PC-3 (cell line): ENCODE measurements around the gene AFF3. TPM values are rescaled to one million over a fixed set of nuclear protein-coding genes. Genes with fewer than 3 reads are reported as not detected.

Source experiments
- ATAC-seq: fragments of 200-7000 bp; cut with Tn5 transposase; 2 replicates; pipeline ENCODE4 v1.9.1; 2020; ENCODE audit warnings: mild to moderate bottlenecking, moderate library complexity
- BruUV-seq: library from RNA; stranded (reverse); fragments of 400-500 nt; replicated peaks from 2 replicates; lab custom pipeline; 2021; lab: Mats Ljungman, UMichigan
- CTCF ChIA-PET: fragments of 300-600 bp; sonication (Branson Sonifier 250); formaldehyde crosslinking; loops from one replicate; lab custom pipeline; 2022; ENCODE audit warnings: antibody characterized with exemption; lab: Charles Lee
- POLR2A ChIA-PET: fragments of 300-600 bp; sonication (Branson Sonifier 250); formaldehyde crosslinking; loops from one replicate; lab custom pipeline; 2022; ENCODE audit warnings: antibody characterized with exemption; ENCODE audit not compliant: unreplicated experiment; lab: Charles Lee
- DNase-seq: peaks from one replicate; pipeline ENCODE4 v3.0.0-alpha.2; 2015
- H2AFZ ChIP-seq: fragments of 300-600 bp; sonication (generic); 2 replicates; pipeline ENCODE4 v1.6.0; 2016; ENCODE audit warnings: antibody characterized with exemption, low read length
- H3F3A ChIP-seq: fragments of 300-600 bp; sonication (generic); one replicate; pipeline ENCODE4 v1.6.0; 2017; ENCODE audit warnings: antibody characterized with exemption, low read length, control low read depth, mild to moderate bottlenecking; ENCODE audit not compliant: unreplicated experiment
- H3K27ac ChIP-seq: fragments of 300-600 bp; sonication (generic); 2 replicates; pipeline ENCODE4 v1.5.1; 2016; ENCODE audit warnings: mild to moderate bottlenecking, low read length
- H3K27me3 ChIP-seq: fragments of 300-600 bp; sonication (generic); 2 replicates; pipeline ENCODE4 v1.6.1; 2016; ENCODE audit warnings: low read length, mixed read lengths
- H3K36me3 ChIP-seq: fragments of 300-600 bp; sonication (generic); 2 replicates; pipeline ENCODE4 v1.6.1; 2016; ENCODE audit warnings: low read depth, mixed run types, low read length, mixed read lengths
- H3K4me1 ChIP-seq: fragments of 300-600 bp; sonication (generic); 2 replicates; pipeline ENCODE4 v1.5.1; 2016; ENCODE audit warnings: low read length; ENCODE audit not compliant: insufficient read depth
- H3K4me2 ChIP-seq: fragments of 300-600 bp; sonication (generic); 2 replicates; pipeline ENCODE4 v1.6.0; 2016; ENCODE audit warnings: low read length
- H3K4me3 ChIP-seq: fragments of 300-600 bp; sonication (generic); 2 replicates; pipeline ENCODE4 v1.5.1; 2016; ENCODE audit warnings: mild to moderate bottlenecking, low read length, mixed read lengths
- H3K79me2 ChIP-seq: fragments of 300-600 bp; sonication (generic); 2 replicates; pipeline ENCODE4 v1.6.1; 2017; ENCODE audit warnings: low read length, mixed read lengths
- H3K9ac ChIP-seq: fragments of 300-600 bp; sonication (generic); 2 replicates; pipeline ENCODE4 v1.6.0; 2016; ENCODE audit warnings: mild to moderate bottlenecking, low read length
- H3K9me2 ChIP-seq: fragments of 300-600 bp; sonication (generic); replicated peaks from 2 replicates; pipeline ENCODE4 v1.6.1; 2016; ENCODE audit warnings: mixed run types, low read length, mixed read lengths
- H3K9me3 ChIP-seq: fragments of 300-600 bp; sonication (generic); 2 replicates; pipeline ENCODE4 v1.6.1; 2016; ENCODE audit warnings: low read length, mixed read lengths
- H4K20me1 ChIP-seq: fragments of 300-600 bp; sonication (generic); 2 replicates; pipeline ENCODE4 v1.6.1; 2016; ENCODE audit warnings: low read length, mixed read lengths
- CTCF ChIP-seq: fragments of 300-600 bp; sonication (generic); conservative IDR thresholded peaks from 2 replicates; pipeline ENCODE4 v1.5.1; 2017; ENCODE audit warnings: antibody characterized with exemption, low read depth, mild to moderate bottlenecking, low read length
- EZH2 ChIP-seq: fragments of 300-600 bp; sonication (generic); IDR thresholded peaks from one replicate; pipeline ENCODE4 v1.6.1; 2017; ENCODE audit warnings: antibody characterized with exemption, mild to moderate bottlenecking, low read length; ENCODE audit not compliant: unreplicated experiment
- EZH2phosphoT487 ChIP-seq: fragments of 300-600 bp; sonication (generic); IDR thresholded peaks from 2 replicates; pipeline ENCODE4 v1.6.1; 2018; ENCODE audit warnings: mild to moderate bottlenecking, antibody characterized with exemption, low read length, borderline replicate concordance
- intact Hi-C: fragments of 100-400 bp; cut with micrococcal nuclease; formaldehyde crosslinking; loops from 2 replicates; pipeline ENCODE4 v1.9.0; 2023
- total RNA-seq: library from RNA; depleted of rRNA; stranded (reverse); fragments of >200 nt; gene quantifications from 2 replicates; pipeline ENCODE4 v1.2.3, GENCODE V29; 2014

Gene AFF3
- total RNA-seq, 1 experiment from 2014 or later, result 0.04 TPM

DNA sequence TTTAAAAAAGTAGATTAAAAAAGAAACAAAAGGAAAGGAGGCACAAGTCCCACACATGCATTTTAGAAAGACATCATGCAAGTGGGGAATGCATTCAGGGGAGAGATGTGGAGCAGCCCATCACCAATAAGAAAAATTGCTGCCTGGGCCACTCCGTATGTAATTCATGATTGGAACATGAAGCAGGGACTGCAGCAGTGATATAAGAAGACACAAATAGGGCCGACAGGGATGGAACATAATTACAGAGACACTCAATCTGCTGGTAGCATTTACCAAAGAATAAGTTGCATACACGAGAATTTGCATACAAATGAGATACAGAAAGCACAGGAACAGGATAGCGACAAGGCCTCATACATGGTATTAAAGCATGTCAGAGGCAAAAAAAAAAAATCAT is 6.5 kb upstream of the AFF3 start:
- Histone ChIP-seq H3K9ac (no peak overlapping the region), H3K79me2 (no peaks in the 10 kb centered on the region), H3K4me1 (no peaks in the 10 kb centered on the region), H2AFZ (no peak overlapping the region), H3K27ac (no peak overlapping the region), H3K9me3 (no peaks in the 10 kb centered on the region), H4K20me1 (no peaks in the 10 kb centered on the region), H3K27me3 (no peaks in the 10 kb centered on the region), H3F3A (no peaks in the 10 kb centered on the region), H3K36me3 (no peaks in the 10 kb centered on the region), H3K4me2 (no peak overlapping the region), H3K9me2 (no peaks in the 10 kb centered on the region), H3K4me3 (no peak overlapping the region)
- TF ChIP-seq CTCF (no peak), EZH2phosphoT487 (no peak), EZH2 (no peak)
- ChIA-PET CTCF (no interaction called here), POLR2A (no interaction called here)
- no TSS peak for BruUV-seq
- DNase-seq, result no peak
- no peak for ATAC-seq
- intact Hi-C loops, result no loop called here

DNA sequence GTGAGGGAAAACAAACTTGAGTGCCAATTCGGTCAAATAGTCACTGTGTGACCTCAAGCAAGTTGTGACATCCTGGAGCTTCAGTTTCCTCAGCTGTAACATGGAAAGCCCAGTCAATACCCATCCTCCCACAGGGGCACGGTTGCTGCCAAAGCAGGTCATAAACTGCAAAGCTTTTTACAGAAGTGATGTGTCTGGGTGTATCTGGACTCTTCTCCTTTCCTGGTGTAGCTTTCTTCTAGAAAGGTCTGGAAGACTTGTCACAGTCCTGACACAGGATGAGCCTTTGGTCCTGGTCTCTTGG is 4.2 kb upstream of the AFF3 start:
- ChIA-PET CTCF (no interaction called here), POLR2A (no interaction called here)
- TF ChIP-seq EZH2 (no peak), CTCF (no peak), EZH2phosphoT487 (no peak)
- H3K4me1 ChIP-seq, result no peaks in the 10 kb centered on the region
- no peaks in the 10 kb centered on the region for H3F3A ChIP-seq
- H3K27me3 ChIP-seq, result no peaks in the 10 kb centered on the region
- H4K20me1 ChIP-seq, result no peaks in the 10 kb centered on the region
- no peaks in the 10 kb centered on the region for H3K36me3 ChIP-seq
- no TSS peak for BruUV-seq
- no peak overlapping the region for H3K4me2 ChIP-seq
- no peak overlapping the region for H3K27ac ChIP-seq
- H3K9me2 ChIP-seq, result no peaks in the 10 kb centered on the region
- intact Hi-C loops, result no loop called here
- H3K79me2 ChIP-seq, result no peaks in the 10 kb centered on the region
- ATAC-seq, result no peak
- DNase-seq, result no peak
- no peak overlapping the region for H3K4me3 ChIP-seq
- no peaks in the 10 kb centered on the region for H3K9me3 ChIP-seq
- H2AFZ ChIP-seq, result no peak overlapping the region
- no peak overlapping the region for H3K9ac ChIP-seq

DNA sequence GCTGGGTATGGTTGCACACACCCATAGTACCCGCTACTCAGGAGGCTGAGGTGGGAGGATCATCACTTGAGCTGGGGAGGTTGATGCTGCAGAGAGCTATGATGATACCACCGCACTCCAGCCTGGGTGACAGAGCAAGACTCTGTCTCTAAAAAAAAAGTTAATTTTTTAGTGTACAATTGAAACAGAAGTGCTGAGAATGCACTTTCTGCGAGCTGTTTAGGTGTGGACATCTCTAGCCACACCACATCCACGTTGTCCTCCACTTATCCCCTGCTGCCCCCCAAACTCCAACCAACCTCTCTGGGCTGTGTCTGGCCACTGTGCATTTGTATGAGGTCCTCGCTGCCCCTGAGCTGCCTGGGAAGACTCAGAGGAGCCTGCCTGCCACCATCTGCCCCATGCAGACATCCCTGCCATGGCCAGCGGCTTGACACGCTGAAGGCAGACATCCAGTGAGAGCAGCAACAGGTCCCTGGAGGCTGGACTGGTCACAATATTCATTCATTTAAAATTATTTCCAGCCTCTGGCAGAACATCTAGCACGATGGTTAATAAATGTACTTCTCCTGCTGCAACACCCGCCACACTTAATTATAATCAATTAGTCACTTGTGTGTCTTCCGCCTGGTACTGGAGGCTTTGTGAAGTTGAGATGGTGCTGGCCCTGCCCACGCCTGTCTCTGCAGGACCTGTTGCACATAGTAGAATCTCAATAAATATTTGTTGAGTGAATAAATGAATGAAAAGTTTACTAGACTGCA is 3.7 kb upstream of the AFF3 start:
- no peaks in the 10 kb centered on the region for H3F3A ChIP-seq
- ATAC-seq (no peak), DNase-seq (no peak)
- no TSS peak for BruUV-seq
- H2AFZ ChIP-seq, result no peak overlapping the region
- TF ChIP-seq EZH2, result no peak
- ChIA-PET POLR2A (no interaction called here), CTCF (no interaction called here)
- no peaks in the 10 kb centered on the region for H4K20me1 ChIP-seq
- no peaks in the 10 kb centered on the region for H3K9me3 ChIP-seq
- H3K4me1 ChIP-seq, result no peaks in the 10 kb centered on the region
- H3K79me2 ChIP-seq, result no peaks in the 10 kb centered on the region
- no peak overlapping the region for H3K4me3 ChIP-seq
- intact Hi-C loops, result no loop called here
- no peaks in the 10 kb centered on the region for H3K9me2 ChIP-seq
- no peak overlapping the region for H3K27ac ChIP-seq
- H3K4me2 ChIP-seq, result no peak overlapping the region
- no peaks in the 10 kb centered on the region for H3K36me3 ChIP-seq
- H3K27me3 ChIP-seq, result no peaks in the 10 kb centered on the region
- H3K9ac ChIP-seq, result no peak overlapping the region
